D721Med (cell line): ENCODE results near the gene IQCE.
A peak's percentile ranks its signal among the peaks of the same experiment; 100 is the strongest.
"Not testable (repeated sequence)": the region's sequence is repeated elsewhere in the genome, so short reads cannot be mapped to it uniquely, and the experiment has no call there.

Experiments
- DNase-seq: peaks from one replicate; pipeline ENCODE4 v3.0.0; 2011; ENCODE audit warnings: low spot score; ENCODE audit not compliant: insufficient read length
- FAIRE-seq: peaks from 2 replicates; lab custom pipeline; 2011; peaks lifted over from hg19 to GRCh38; lab: Jason Lieb, UNC
- CTCF ChIP-seq: IDR thresholded peaks from 2 replicates; pipeline ENCODE4 v1.5.1; 2012; ENCODE audit warnings: mild to moderate bottlenecking, control low read depth; ENCODE audit not compliant: insufficient read depth; ENCODE audit errors: missing control alignments

Gene IQCE

GRCh38 chr7:2607923-2608904 is 49.4 kb downstream of the IQCE start:
- no peak for FAIRE-seq
- no peak for TF ChIP-seq CTCF
- no peak for DNase-seq

- peak; percentile 53 for TF ChIP-seq CTCF
- DNase-seq (no peak), FAIRE-seq (no peak)
Observed at GRCh38 chr7:2608921-2609411, 50.2 kb downstream of the IQCE start.

- not testable (repeated sequence) for DNase-seq, FAIRE-seq
Observed at GRCh38 chr7:2609646-2610045, 50.9 kb downstream of the IQCE start.

GRCh38 chr7:2610466-2610865 is 51.7 kb downstream of the IQCE start:
- DNase-seq (no peak), FAIRE-seq (no peak)
- TF ChIP-seq CTCF: no peak

GRCh38 chr7:2610898-2611297 is 52.1 kb downstream of the IQCE start:
- FAIRE-seq: no peak
- TF ChIP-seq CTCF: no peak
- DNase-seq: no peak

GRCh38 chr7:2611401-2611800 is 52.6 kb downstream of the IQCE start:
- DNase-seq: no peak
- TF ChIP-seq CTCF: no peak
- no peak for FAIRE-seq

- DNase-seq: no peak
- no peak for TF ChIP-seq CTCF
- no peak for FAIRE-seq
Observed at GRCh38 chr7:2611922-2612321, 53.1 kb downstream of the IQCE start.
